ENCODE results near the gene SCN8A. TPM values are rescaled to one million over a fixed set of nuclear protein-coding genes. Genes with fewer than 3 reads are reported as not detected.
"Not testable (repeated sequence)": the region's sequence is repeated elsewhere in the genome, so short reads cannot be mapped to it uniquely, and the experiment has no call there.

SCN8A gene
- total RNA-seq, 1 donor from 2014 or later = 46.1 TPM

GRCh38 chr12:51621156-51621922 lies 30.3 kb downstream of the SCN8A start:
- DNase-seq (ENCODE audit: low spot score in 2 of 2) (no peak), FAIRE-seq (no peak)

- DNase-seq (ENCODE audit: low spot score in 2 of 2) (no peak), FAIRE-seq (no peak)
Measured at GRCh38 chr12:51622564-51622963, 31.5 kb downstream of the SCN8A start.

GRCh38 chr12:51625370-51625769 lies 34.3 kb downstream of the SCN8A start:
- DNase-seq (ENCODE audit: low spot score in 2 of 2) (no peak), FAIRE-seq (no peak)

- FAIRE-seq = no peak
Measured at GRCh38 chr12:51626115-51626514, 35.1 kb downstream of the SCN8A start.

GRCh38 chr12:51626629-51627028 lies 35.6 kb downstream of the SCN8A start:
- FAIRE-seq (peak; percentile 72), DNase-seq (ENCODE audit: low spot score in 2 of 2) (no peak)

More at GRCh38 chr12:51626115-51626514, 35.1 kb downstream of the SCN8A start:
- DNase-seq (ENCODE audit: low spot score in 2 of 2) = no peak

- DNase-seq (ENCODE audit: low spot score in 2 of 2) (no peak), FAIRE-seq (no peak)
Measured at GRCh38 chr12:51630256-51630880, 39.3 kb downstream of the SCN8A start.

- no peak for DNase-seq (ENCODE audit: low spot score in 2 of 2)
- no peak for FAIRE-seq
Measured at GRCh38 chr12:51630986-51631385, 40.0 kb downstream of the SCN8A start.

GRCh38 chr12:51631591-51631990 lies 40.6 kb downstream of the SCN8A start:
- DNase-seq (ENCODE audit: low spot score in 2 of 2) = no peak
- FAIRE-seq = no peak

- DNase-seq (ENCODE audit: low spot score in 2 of 2) (no peak), FAIRE-seq (no peak)
Measured at GRCh38 chr12:51632623-51633022, 41.6 kb downstream of the SCN8A start.

GRCh38 chr12:51635346-51635745 lies 44.3 kb downstream of the SCN8A start:
- DNase-seq (ENCODE audit: low spot score in 2 of 2) (no peak), FAIRE-seq (no peak)

- no peak for FAIRE-seq
- DNase-seq (ENCODE audit: low spot score in 2 of 2) = no peak
Measured at GRCh38 chr12:51636581-51636980, 45.5 kb downstream of the SCN8A start.

GRCh38 chr12:51636986-51637385 lies 46.0 kb downstream of the SCN8A start:
- DNase-seq (ENCODE audit: low spot score in 2 of 2) (no peak), FAIRE-seq (no peak)

GRCh38 chr12:51639361-51639760 lies 48.3 kb downstream of the SCN8A start:
- DNase-seq (ENCODE audit: low spot score in 2 of 2) = no peak
- FAIRE-seq = no peak

- DNase-seq (ENCODE audit: low spot score in 2 of 2) (peak in 1 of 2 donors; percentile 4), FAIRE-seq (no peak)
Measured at GRCh38 chr12:51642286-51642685, 51.3 kb downstream of the SCN8A start.

- DNase-seq (ENCODE audit: low spot score in 2 of 2) (no peak), FAIRE-seq (no peak)
Measured at GRCh38 chr12:51643951-51644350, 52.9 kb downstream of the SCN8A start.

- FAIRE-seq = not testable (repeated sequence)
Measured at GRCh38 chr12:51644691-51645090, 53.7 kb downstream of the SCN8A start.

GRCh38 chr12:51645961-51646360 lies 54.9 kb downstream of the SCN8A start:
- peak in 1 of 2 donors; percentile 2 for DNase-seq (ENCODE audit: low spot score in 2 of 2)
- FAIRE-seq = no peak

More at GRCh38 chr12:51644691-51645090, 53.7 kb downstream of the SCN8A start:
- not testable (repeated sequence) for DNase-seq (ENCODE audit: low spot score in 2 of 2)

GRCh38 chr12:51647647-51648046 lies 56.6 kb downstream of the SCN8A start:
- peak; percentile 5 to 30 for DNase-seq (ENCODE audit: low spot score in 2 of 2)

GRCh38 chr12:51653431-51653830 lies 62.4 kb downstream of the SCN8A start:
- FAIRE-seq (no peak), DNase-seq (ENCODE audit: low spot score in 2 of 2) (no peak)

More at GRCh38 chr12:51647647-51648046, 56.6 kb downstream of the SCN8A start:
- no peak for FAIRE-seq

GRCh38 chr12:51661199-51661598 lies 70.2 kb downstream of the SCN8A start:
- FAIRE-seq = no peak
- DNase-seq (ENCODE audit: low spot score in 2 of 2) = no peak

GRCh38 chr12:51661836-51662235 lies 70.8 kb downstream of the SCN8A start:
- DNase-seq (ENCODE audit: low spot score in 2 of 2) = no peak
- no peak for FAIRE-seq

- FAIRE-seq (no peak), DNase-seq (ENCODE audit: low spot score in 2 of 2) (no peak)
Measured at GRCh38 chr12:51662728-51663154, 71.7 kb downstream of the SCN8A start.

All from frontal cortex (tissue), 4 donors.